AG04450 (cell line): ENCODE data around the gene SCIMP. TPM values are rescaled to one million over a fixed set of nuclear protein-coding genes. Genes with fewer than 3 reads are reported as not detected.
"Not testable (repeated sequence)": the region's sequence is repeated elsewhere in the genome, so short reads cannot be mapped to it uniquely, and the experiment has no call there.

ENCODE experiments used
- CTCF ChIA-PET: fragments of 300-600, 350-600 bp; formaldehyde crosslinking; extraction: SDS; loops from one replicate; lab custom pipeline; 2022; ENCODE audit warnings: antibody characterized with exemption, inconsistent platforms; lab: Charles Lee
- POLR2A ChIA-PET: fragments of 350-600 bp; formaldehyde crosslinking; extraction: SDS; loops from one replicate; lab custom pipeline; 2021; ENCODE audit warnings: antibody characterized with exemption, inconsistent platforms; lab: Yijun Ruan, JAX
- DNase-seq: peaks from one replicate; pipeline ENCODE4 v3.0.0-alpha.2; 2011; ENCODE audit warnings: low read depth, low spot score
- H3K27ac ChIP-seq: one replicate; pipeline ENCODE4 v1.5.1; 2012; ENCODE audit warnings: low read depth, low read length, control low read depth
- H3K27me3 ChIP-seq: one replicate; pipeline ENCODE4 v1.6.0; 2012; ENCODE audit warnings: low read length; ENCODE audit not compliant: control insufficient read depth, insufficient read depth
- H3K4me3 ChIP-seq: 2 replicates; pipeline ENCODE4 v1.5.1; 2011; ENCODE audit warnings: mild to moderate bottlenecking, low read depth, low read length, control low read depth
- H3K9me3 ChIP-seq: 2 replicates; pipeline ENCODE4 v1.5.1; 2012; ENCODE audit warnings: low read length; ENCODE audit not compliant: control insufficient read depth, insufficient read depth
- polyA plus RNA-seq: library from polyadenylated mRNA; depleted of rRNA; stranded (reverse); fragments of >200 nt; gene quantifications from 2 replicates; pipeline ENCODE4 v1.2.3, GENCODE V29; 2011
- TF ChIP-seq, protein P1 (sequence below): IDR thresholded peaks from 2 replicates; pipeline ENCODE4 v1.5.1; 2011; ENCODE audit warnings: low read depth, low read length, control low read depth, inconsistent platforms

The SCIMP gene
- polyA plus RNA-seq, 1 experiment: not detected

DNA sequence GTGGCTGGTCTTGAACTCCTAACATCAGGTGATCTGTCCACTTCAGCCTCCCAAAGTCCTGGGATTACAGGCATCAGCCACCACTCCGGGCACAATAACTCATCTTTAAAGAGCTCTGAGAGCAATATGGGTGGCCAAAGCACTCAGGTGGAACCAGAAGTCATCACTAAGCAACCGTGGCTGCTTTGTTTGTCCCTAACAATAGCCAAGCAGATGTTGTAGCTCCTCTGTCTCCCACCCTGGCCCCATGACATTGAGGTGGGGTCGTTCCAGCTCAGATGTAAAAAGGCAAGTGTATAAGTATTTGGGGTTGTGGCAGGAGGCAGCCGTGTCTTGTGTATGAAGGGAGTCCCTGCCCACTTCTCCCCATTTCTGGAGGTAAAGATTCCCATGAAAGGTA is 3.7 kb upstream of the SCIMP start:
- DNase-seq: no peak
- CTCF ChIA-PET: interaction anchor here (0.7 to 1.7 kb wide), 2 partner anchors 10 to 22 kb away, joined by 3 to 7 read pairs; no protein-coding TSS in a partner anchor
- H3K27me3 ChIP-seq: no peaks in the 10 kb centered on the region

DNA sequence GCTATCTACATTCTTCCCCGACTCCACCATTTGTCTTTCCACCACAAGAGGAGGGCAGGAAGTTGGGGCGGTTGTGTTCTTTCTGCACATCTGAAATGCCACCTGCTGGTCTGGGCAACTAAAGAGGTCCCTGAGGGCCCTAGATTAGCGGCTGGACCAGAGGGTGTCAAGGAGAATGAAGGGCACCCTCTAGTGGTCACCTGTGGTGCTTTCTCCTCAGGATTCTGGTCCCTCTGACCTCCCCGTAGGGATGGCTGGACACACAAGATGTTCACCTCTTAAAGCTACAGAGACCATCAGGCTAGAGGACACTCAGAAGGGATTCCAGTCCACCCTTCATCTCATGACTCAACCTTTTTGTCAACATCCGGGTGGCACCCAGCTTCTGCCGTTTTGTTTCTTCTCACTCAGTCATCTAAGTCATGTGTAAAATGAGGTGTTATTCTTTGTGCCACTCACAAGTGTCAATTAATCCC is 2.9 kb upstream of the SCIMP start:
- Histone ChIP-seq H3K4me3 (no peak overlapping the region), H3K27me3 (no peaks in the 10 kb centered on the region), H3K27ac (no peak overlapping the region), H3K9me3 (no peaks in the 10 kb centered on the region)
- TF ChIP-seq, protein P1, sequence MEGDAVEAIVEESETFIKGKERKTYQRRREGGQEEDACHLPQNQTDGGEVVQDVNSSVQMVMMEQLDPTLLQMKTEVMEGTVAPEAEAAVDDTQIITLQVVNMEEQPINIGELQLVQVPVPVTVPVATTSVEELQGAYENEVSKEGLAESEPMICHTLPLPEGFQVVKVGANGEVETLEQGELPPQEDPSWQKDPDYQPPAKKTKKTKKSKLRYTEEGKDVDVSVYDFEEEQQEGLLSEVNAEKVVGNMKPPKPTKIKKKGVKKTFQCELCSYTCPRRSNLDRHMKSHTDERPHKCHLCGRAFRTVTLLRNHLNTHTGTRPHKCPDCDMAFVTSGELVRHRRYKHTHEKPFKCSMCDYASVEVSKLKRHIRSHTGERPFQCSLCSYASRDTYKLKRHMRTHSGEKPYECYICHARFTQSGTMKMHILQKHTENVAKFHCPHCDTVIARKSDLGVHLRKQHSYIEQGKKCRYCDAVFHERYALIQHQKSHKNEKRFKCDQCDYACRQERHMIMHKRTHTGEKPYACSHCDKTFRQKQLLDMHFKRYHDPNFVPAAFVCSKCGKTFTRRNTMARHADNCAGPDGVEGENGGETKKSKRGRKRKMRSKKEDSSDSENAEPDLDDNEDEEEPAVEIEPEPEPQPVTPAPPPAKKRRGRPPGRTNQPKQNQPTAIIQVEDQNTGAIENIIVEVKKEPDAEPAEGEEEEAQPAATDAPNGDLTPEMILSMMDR: peak; percentile 59
- POLR2A ChIA-PET: no interaction called here
- CTCF ChIA-PET: interaction anchor here (0.5 to 1.4 kb wide), 8 partner anchors 10 to 319 kb away, joined by 3 to 9 read pairs (median 4); no protein-coding TSS in a partner anchor
- no peak for DNase-seq

More for the DNA sequence above, 3.7 kb upstream of the SCIMP start:
- POLR2A ChIA-PET: no interaction called here
- Histone ChIP-seq H3K9me3 (no peaks in the 10 kb centered on the region), H3K4me3 (no peak overlapping the region), H3K27ac (no peak overlapping the region)
- TF ChIP-seq, protein P1: no peak

DNA sequence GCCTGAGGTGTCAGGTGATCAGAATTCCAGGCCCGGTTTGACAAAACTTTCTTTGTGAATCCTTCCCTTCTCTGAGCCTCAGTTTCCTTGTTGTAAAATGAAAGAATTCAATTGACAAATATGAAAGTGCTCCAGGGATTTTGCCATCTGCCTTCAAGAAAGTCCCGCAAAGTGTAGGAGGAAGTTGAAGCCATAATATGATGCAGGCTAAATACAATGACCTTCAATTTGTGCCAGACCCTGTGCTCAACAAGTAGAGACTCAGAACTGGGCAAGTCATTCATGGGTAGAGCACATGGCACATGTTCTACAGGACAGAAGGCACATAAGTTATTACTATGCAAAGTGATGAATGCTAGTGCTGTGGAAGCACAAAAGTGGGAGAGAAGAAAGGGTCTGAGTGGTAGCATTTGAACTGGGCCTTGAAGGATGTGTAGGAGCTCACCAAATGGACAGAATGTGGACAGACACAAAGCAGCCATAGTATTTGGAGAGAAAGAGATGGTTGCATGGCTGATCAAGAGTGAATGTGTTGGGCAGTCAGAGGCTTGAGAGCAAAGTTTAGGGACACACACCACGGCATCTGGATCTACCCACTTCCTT is 2.4 kb upstream of the SCIMP start:
- Histone ChIP-seq H3K27ac (no peak overlapping the region), H3K4me3 (no peak overlapping the region), H3K9me3 (no peaks in the 10 kb centered on the region), H3K27me3 (no peaks in the 10 kb centered on the region)
- CTCF ChIA-PET: interaction anchor here (1.1 to 1.4 kb wide), 4 partner anchors 11 to 36 kb away, joined by 4 to 5 read pairs (median 4); no protein-coding TSS in a partner anchor
- TF ChIP-seq, protein P1: no peak
- POLR2A ChIA-PET: no interaction called here
- no peak for DNase-seq

DNA sequence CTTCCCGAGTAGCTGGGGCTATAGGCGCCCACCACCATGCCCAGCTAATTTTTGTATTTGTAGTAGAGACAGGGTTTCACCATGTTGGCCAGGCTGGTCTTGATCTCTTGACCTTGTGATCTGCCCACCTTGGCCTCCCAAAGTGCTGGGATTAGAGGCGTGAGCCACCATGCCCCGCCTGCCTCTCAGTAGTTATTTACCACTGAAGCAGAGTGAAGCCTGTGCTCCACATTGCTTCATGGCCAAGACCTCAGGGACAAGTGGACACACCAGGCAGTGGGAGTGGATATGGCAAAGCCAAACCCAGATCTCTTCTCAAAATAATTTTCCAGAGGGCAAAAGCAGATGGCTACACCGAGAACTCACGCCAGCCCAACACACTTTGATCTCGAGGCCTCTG is 1.2 kb downstream of the SCIMP start:
- CTCF ChIA-PET, POLR2A ChIA-PET: not testable (repeated sequence)

DNA sequence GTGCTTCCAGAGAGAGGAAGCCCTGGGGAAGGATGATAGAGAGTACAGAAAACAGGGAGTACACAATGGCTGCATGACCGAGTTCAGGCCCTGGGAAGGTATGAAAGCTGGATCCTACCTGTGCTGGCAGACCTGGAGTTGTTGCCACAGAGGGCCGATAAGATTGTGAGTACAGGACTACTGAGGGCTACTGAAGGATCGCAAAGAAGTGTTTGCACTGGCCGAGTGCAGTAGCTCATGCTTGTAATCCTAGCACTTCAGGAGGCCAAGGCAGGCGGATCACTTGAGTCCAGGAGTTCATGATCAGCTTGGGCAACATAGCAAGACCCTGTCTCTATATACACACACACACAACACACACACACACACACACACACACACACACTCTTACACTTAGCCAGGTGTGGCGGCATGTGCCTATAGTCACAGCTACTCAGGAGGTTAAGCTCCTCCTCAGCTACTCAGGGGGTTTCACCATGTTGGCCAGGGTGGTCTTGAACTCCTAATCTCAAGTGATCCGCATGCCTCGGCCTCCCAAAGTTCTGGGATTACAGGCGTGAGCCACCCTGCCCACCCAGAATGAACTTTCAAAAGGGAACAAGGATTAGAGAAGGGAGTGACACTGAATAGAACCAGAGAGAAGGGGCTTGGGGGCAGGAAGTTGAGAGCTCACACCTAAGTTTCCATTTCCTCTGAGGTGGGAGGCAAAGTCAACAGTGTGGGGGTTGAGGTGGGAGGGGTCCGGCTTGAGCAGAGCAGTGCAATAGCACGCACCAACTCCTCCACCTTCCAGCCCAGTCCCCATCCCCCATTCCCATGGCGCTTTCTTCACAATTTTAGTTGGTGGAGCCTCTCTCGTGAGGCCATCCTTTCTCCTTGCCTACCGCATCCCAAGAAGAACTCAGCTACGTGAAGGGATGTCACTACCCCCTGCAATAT is 7.5 kb downstream of the SCIMP start:
- no peaks in the 10 kb centered on the region for H3K27me3 ChIP-seq
- ChIA-PET CTCF (interaction anchor here (0.5 to 0.6 kb wide), 2 partner anchors 12 to 117 kb away, joined by 3 to 4 read pairs; no protein-coding TSS in a partner anchor), POLR2A (no interaction called here)
- DNase-seq: no peak
- H3K27ac ChIP-seq: no peak overlapping the region
- no peak overlapping the region for H3K4me3 ChIP-seq
- TF ChIP-seq, protein P1: no peak
- no peaks in the 10 kb centered on the region for H3K9me3 ChIP-seq

More for the DNA sequence above, 1.2 kb downstream of the SCIMP start:
- not testable (repeated sequence) for DNase-seq, H3K9me3 ChIP-seq, H3K4me3 ChIP-seq, H3K27me3 ChIP-seq, H3K27ac ChIP-seq
